H1 (cell line): ENCODE data around the gene DCPS. TPM values are rescaled to one million over a fixed set of nuclear protein-coding genes. Genes with fewer than 3 reads are reported as not detected.

Experiments used
- CTCF ChIA-PET: fragments of 300-600 bp; sonication (Branson Sonifier 250); formaldehyde crosslinking; loops from one replicate; lab custom pipeline; 2021; ENCODE audit not compliant: partially characterized antibody; lab: Charles Lee
- POLR2A ChIA-PET: fragments of 300-600 bp; sonication (Branson Sonifier 250); formaldehyde crosslinking; loops from one replicate; lab custom pipeline; 2021; ENCODE audit warnings: inconsistent platforms; ENCODE audit not compliant: partially characterized antibody; lab: Charles Lee
- DNase-seq, 2 experiments: peaks; one replicate each; pipeline versions ENCODE4 v3.0.0 to v3.0.0-alpha.2; 2010 to 2022; ENCODE audit warnings: low spot score in 2 of 2, low read depth in 1 of 2, mixed read lengths in 1 of 2
- FAIRE-seq: peaks from 2 replicates; lab custom pipeline; 2011; peaks lifted over from hg19 to GRCh38; lab: Jason Lieb, UNC
- H2AFZ ChIP-seq: 2 replicates; pipeline ENCODE4 v1.8.1; 2012; ENCODE audit warnings: low read length, inconsistent platforms
- H2AK5ac ChIP-seq: 2 replicates; pipeline ENCODE4 v1.6.1; 2013; ENCODE audit warnings: low read depth, low read length
- H2BK120ac ChIP-seq: replicated peaks from 2 replicates; pipeline ENCODE3; 2013; ENCODE audit warnings: low read depth, low read length, inconsistent platforms
- H2BK12ac ChIP-seq: 2 replicates; pipeline ENCODE4 v1.6.1; 2013; ENCODE audit warnings: low read depth, low read length
- H2BK15ac ChIP-seq: 2 replicates; pipeline ENCODE4 v1.6.1; 2013; ENCODE audit warnings: low read length
- H2BK20ac ChIP-seq: 2 replicates; pipeline ENCODE4 v1.6.1; 2013; ENCODE audit warnings: low read length
- H2BK5ac ChIP-seq: 2 replicates; pipeline ENCODE4 v1.6.1; 2013; ENCODE audit warnings: low read depth, low read length
- H3K14ac ChIP-seq: 2 replicates; pipeline ENCODE4 v1.6.1; 2013; ENCODE audit warnings: inconsistent platforms; ENCODE audit not compliant: insufficient read length
- H3K18ac ChIP-seq: 2 replicates; pipeline ENCODE4 v1.6.1; 2013; ENCODE audit warnings: low read length; ENCODE audit errors: extremely low read depth
- H3K23ac ChIP-seq: 2 replicates; pipeline ENCODE4 v1.6.1; 2013; ENCODE audit warnings: inconsistent platforms; ENCODE audit not compliant: insufficient read length
- H3K23me2 ChIP-seq: 2 replicates; pipeline ENCODE4 v1.6.1; 2013; ENCODE audit warnings: low read depth, low read length
- H3K27ac ChIP-seq: 2 replicates; pipeline ENCODE4 v1.6.1; 2011; ENCODE audit warnings: low read depth, low read length, inconsistent platforms
- H3K27me3 ChIP-seq, 4 experiments: replicated peaks in 1 of 4; 1 replicate in 1 of 4; 2 replicates in 3 of 4; pipeline versions ENCODE4 v1.6.1 to v1.8.1; 2011 to 2013; ENCODE audit warnings: low read length in 3 of 4, mild to moderate bottlenecking in 3 of 4, inconsistent platforms in 2 of 4, mixed read lengths in 2 of 4, moderate library complexity in 1 of 4; ENCODE audit not compliant: control insufficient read depth in 3 of 4, insufficient read depth in 3 of 4; ENCODE audit errors: extremely low read depth in 1 of 4
- H3K36me3 ChIP-seq, 4 experiments: 2 replicates each; pipeline versions ENCODE4 v1.6.1 to v1.8.1; 2011 to 2013; ENCODE audit warnings: mild to moderate bottlenecking in 4 of 4, low read length in 3 of 4, moderate library complexity in 2 of 4, control low read depth in 1 of 4, inconsistent platforms in 1 of 4; ENCODE audit not compliant: insufficient read depth in 4 of 4, control insufficient read depth in 2 of 4
- H3K4ac ChIP-seq: replicated peaks from 2 replicates; pipeline ENCODE3; 2013; ENCODE audit warnings: low read length, low read depth, mixed read lengths, inconsistent platforms; ENCODE audit not compliant: insufficient read length
- H3K4me1 ChIP-seq, 4 experiments: replicated peaks in 1 of 4; 1 replicate in 1 of 4; 2 replicates in 3 of 4; pipeline versions ENCODE4 v1.6.1 to v1.8.1; 2011 to 2013; ENCODE audit warnings: low read length in 3 of 4, inconsistent platforms in 2 of 4, mixed read lengths in 1 of 4; ENCODE audit not compliant: insufficient read depth in 4 of 4, control insufficient read depth in 3 of 4
- H3K4me2 ChIP-seq, 2 experiments: 2 replicates each; pipeline versions ENCODE4 v1.6.1 to v1.8.1; 2011 to 2013; ENCODE audit warnings: low read depth in 2 of 2, low read length in 2 of 2, control low read depth in 1 of 2, inconsistent platforms in 1 of 2, mild to moderate bottlenecking in 1 of 2; ENCODE audit not compliant: insufficient read depth in 1 of 2
- H3K4me3 ChIP-seq, 4 experiments: fragments of 200-600, 300-600 bp in 1 of 4; sonication (generic), shearing (Covaris generic), sonication (Bioruptor Twin) in 1 of 4; 2 replicates each; pipeline versions ENCODE4 v1.5.1 to v1.8.1; 2011 to 2016; ENCODE audit warnings: low read length in 4 of 4, low read depth in 3 of 4, control low read depth in 2 of 4, inconsistent platforms in 2 of 4, mild to moderate bottlenecking in 2 of 4, mixed read lengths in 1 of 4, moderate library complexity in 1 of 4; ENCODE audit not compliant: insufficient read depth in 2 of 4; ENCODE audit errors: extremely low read depth in 1 of 4
- H3K56ac ChIP-seq: replicated peaks from 2 replicates; pipeline ENCODE3; 2013; ENCODE audit warnings: low read depth, mild to moderate bottlenecking, mixed read lengths, low read length, inconsistent platforms; ENCODE audit not compliant: insufficient read length
- H3K79me1 ChIP-seq: 2 replicates; pipeline ENCODE4 v1.6.1; 2013; ENCODE audit warnings: low read depth, low read length, control low read depth
- H3K79me2 ChIP-seq, 2 experiments: 2 replicates each; pipeline versions ENCODE4 v1.6.1 to v1.8.1; 2012 to 2013; ENCODE audit warnings: low read length in 2 of 2, mild to moderate bottlenecking in 2 of 2, inconsistent platforms in 1 of 2; ENCODE audit not compliant: insufficient read depth in 2 of 2, control insufficient read depth in 1 of 2
- H3K9ac ChIP-seq, 4 experiments: replicated peaks in 1 of 4; 1 replicate in 1 of 4; 2 replicates in 3 of 4; pipeline versions ENCODE4 v1.6.1 to v1.8.1; 2011 to 2013; ENCODE audit warnings: low read depth in 3 of 4, low read length in 3 of 4, control low read depth in 2 of 4, mild to moderate bottlenecking in 2 of 4, moderate library complexity in 2 of 4, inconsistent platforms in 1 of 4; ENCODE audit errors: extremely low read depth in 1 of 4
- H3K9me3 ChIP-seq, 2 experiments: 2 replicates each; pipeline versions ENCODE4 v1.6.1 to v1.8.1; 2012 to 2013; ENCODE audit warnings: mild to moderate bottlenecking in 2 of 2, moderate library complexity in 2 of 2, control low read depth in 1 of 2, inconsistent platforms in 1 of 2, low read depth in 1 of 2, low read length in 1 of 2, mixed read lengths in 1 of 2; ENCODE audit not compliant: insufficient read depth in 2 of 2
- H4K20me1 ChIP-seq, 2 experiments: replicated peaks in 1 of 2; 2 replicates each; pipeline versions ENCODE3 to v1.8.1; 2011 to 2013; ENCODE audit warnings: inconsistent platforms in 2 of 2, low read length in 2 of 2, mild to moderate bottlenecking in 1 of 2; ENCODE audit not compliant: insufficient read depth in 2 of 2, control insufficient read depth in 1 of 2
- H4K5ac ChIP-seq: 2 replicates; pipeline ENCODE4 v1.6.1; 2013; ENCODE audit warnings: low read length, low read depth, mixed read lengths, inconsistent platforms; ENCODE audit not compliant: insufficient read length
- H4K8ac ChIP-seq: 2 replicates; pipeline ENCODE4 v1.8.0; 2013; ENCODE audit warnings: mild to moderate bottlenecking, moderate library complexity, low read length, inconsistent platforms; ENCODE audit not compliant: insufficient read depth; ENCODE audit errors: extremely low read depth
- H4K91ac ChIP-seq: replicated peaks from 2 replicates; pipeline ENCODE3; 2013; ENCODE audit warnings: low read length, mixed read lengths, inconsistent platforms; ENCODE audit not compliant: insufficient read length
- CEBPB ChIP-seq: IDR thresholded peaks from 2 replicates; pipeline ENCODE4 v1.6.1; 2012; ENCODE audit warnings: low read depth, low read length
- CREB1 ChIP-seq: IDR thresholded peaks from 2 replicates; pipeline ENCODE4 v1.6.1; 2012; ENCODE audit warnings: inconsistent platforms
- EGR1 ChIP-seq: IDR thresholded peaks from 2 replicates; pipeline ENCODE4 v1.6.1; 2011; ENCODE audit warnings: low read depth, low read length, borderline replicate concordance
- HDAC2 ChIP-seq, 2 experiments: fragments of 300-600 bp in 1 of 2; sonication (generic) in 1 of 2; IDR thresholded peaks; 2 replicates each; pipeline ENCODE4 v1.6.1; 2011 to 2012; ENCODE audit warnings: low read depth in 2 of 2, low read length in 2 of 2, mild to moderate bottlenecking in 2 of 2, moderate library complexity in 2 of 2, borderline replicate concordance in 1 of 2, inconsistent platforms in 1 of 2
- MAFK ChIP-seq: IDR thresholded peaks from 2 replicates; pipeline ENCODE4 v1.6.1; 2012; ENCODE audit warnings: low read depth, mild to moderate bottlenecking, improper control_type of control experiment, low read length
- POU5F1 ChIP-seq: IDR thresholded peaks from 2 replicates; pipeline ENCODE4 v1.6.1; 2011; ENCODE audit warnings: low read depth, mild to moderate bottlenecking, low read length, moderate library complexity
- RXRA ChIP-seq: IDR thresholded peaks from 2 replicates; pipeline ENCODE4 v1.6.1; 2011; ENCODE audit warnings: low read depth, mild to moderate bottlenecking, low read length, moderate library complexity; ENCODE audit not compliant: insufficient read depth
- SIN3A ChIP-seq, 2 experiments: IDR thresholded peaks in 1 of 2; conservative IDR thresholded peaks in 1 of 2; 2 replicates each; pipeline ENCODE4 v1.6.1; 2011 to 2012; ENCODE audit warnings: low read length in 2 of 2, improper control_type of control experiment in 1 of 2, low read depth in 1 of 2, mild to moderate bottlenecking in 1 of 2
- SIX5 ChIP-seq: IDR thresholded peaks from 2 replicates; pipeline ENCODE4 v1.6.1; 2011; ENCODE audit warnings: mild to moderate bottlenecking, low read depth, low read length
- SP1 ChIP-seq: IDR thresholded peaks from 2 replicates; pipeline ENCODE4 v1.6.1; 2011; ENCODE audit warnings: low read depth, low read length
- SUZ12 ChIP-seq: fragments of 200-600 bp; sonication (generic); IDR thresholded peaks from 2 replicates; pipeline ENCODE4 v1.6.1; 2012; ENCODE audit warnings: mild to moderate bottlenecking, inconsistent platforms, low read length, moderate library complexity, mixed read lengths
- WGBS, 2 experiments: shearing (Covaris generic) in 1 of 2; methylation state at CpG; one replicate each; pipeline versions ENCODE4 v1.1.6 to v1.1.7; 2013 to 2015; ENCODE audit warnings: low lambda C conversion rate in 2 of 2, mixed read lengths in 2 of 2, inconsistent platforms in 1 of 2, low coverage in 1 of 2, missing lambda C conversion rate in 1 of 2; ENCODE audit not compliant: insufficient replicate concordance in 2 of 2, insufficient coverage in 1 of 2, insufficient read length in 1 of 2; ENCODE audit errors: extremely low coverage in 1 of 2, missing lambda C conversion rate in 1 of 2; 5-methylcytosine and 5-hydroxymethylcytosine counted together
- polyA plus RNA-seq, 7 experiments: library from polyadenylated mRNA; depleted of rRNA in 3 of 7; stranded (reverse) in 5 of 7; unstranded in 2 of 7; fragments of >200 nt in 5 of 7; fragments of 200-250 nt in 2 of 7; gene quantifications; 1 replicate in 5 of 7; 2 replicates in 1 of 7; 4 replicates in 1 of 7; pipeline versions ENCODE4 v1.2.1 to v1.2.3, GENCODE V29; 2011 to 2013; ENCODE audit warnings: missing spikeins in 2 of 7, mixed read lengths in 2 of 7
- total RNA-seq: library from RNA; stranded (reverse); fragmentation: NEBNext Ultra II Directional; extraction: Animal tissue kit (Norgen Biotek cat#: 25700); gene quantifications from 2 replicates; pipeline ENCODE4 v1.2.1, GENCODE V29; 2021
- TF ChIP-seq, protein P1 (sequence below): IDR thresholded peaks from 2 replicates; pipeline ENCODE4 v1.6.1; 2012; ENCODE audit warnings: low read length, inconsistent platforms

Gene DCPS
- total and polyA plus RNA-seq, 2 of the 8 experiments (the other 6 are each of a cell fraction or from before 2014, with no cell fraction given) = 24.6 to 55.2 TPM

DNA sequence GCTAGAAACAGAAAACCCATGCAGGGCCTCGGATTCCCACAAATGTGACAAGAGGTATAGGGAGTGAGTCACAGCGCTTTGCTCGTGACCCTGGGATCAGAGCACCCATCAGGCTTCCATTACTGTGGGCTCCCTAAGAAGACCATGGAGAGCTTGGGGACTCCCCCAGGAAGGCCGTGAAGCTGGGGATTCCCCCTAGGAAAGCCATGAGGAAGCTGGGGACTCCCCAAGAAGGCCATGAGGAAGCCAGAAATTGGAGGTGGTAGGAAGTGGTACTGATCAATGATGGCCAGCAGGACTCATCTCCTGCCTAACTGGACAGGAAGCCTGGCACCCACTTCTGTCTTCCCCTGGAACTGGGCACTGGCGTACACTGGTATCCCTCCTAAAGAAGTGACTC lies 10.1 kb upstream of the DCPS start:
- Histone ChIP-seq H3K27me3 (no peaks in the 10 kb centered on the region), H3K14ac (no peak overlapping the region)
- POLR2A ChIA-PET = interaction anchor here (1.0 to 2.7 kb wide), 5 partner anchors 10 to 25 kb away, joined by 3 to 24 read pairs (median 5); partner anchors contain the start of genes DCPS, FOXRED1 and SRPRA
- no peak for TF ChIP-seq EGR1
- TF ChIP-seq RXRA = no peak
- TF ChIP-seq, protein P1, sequence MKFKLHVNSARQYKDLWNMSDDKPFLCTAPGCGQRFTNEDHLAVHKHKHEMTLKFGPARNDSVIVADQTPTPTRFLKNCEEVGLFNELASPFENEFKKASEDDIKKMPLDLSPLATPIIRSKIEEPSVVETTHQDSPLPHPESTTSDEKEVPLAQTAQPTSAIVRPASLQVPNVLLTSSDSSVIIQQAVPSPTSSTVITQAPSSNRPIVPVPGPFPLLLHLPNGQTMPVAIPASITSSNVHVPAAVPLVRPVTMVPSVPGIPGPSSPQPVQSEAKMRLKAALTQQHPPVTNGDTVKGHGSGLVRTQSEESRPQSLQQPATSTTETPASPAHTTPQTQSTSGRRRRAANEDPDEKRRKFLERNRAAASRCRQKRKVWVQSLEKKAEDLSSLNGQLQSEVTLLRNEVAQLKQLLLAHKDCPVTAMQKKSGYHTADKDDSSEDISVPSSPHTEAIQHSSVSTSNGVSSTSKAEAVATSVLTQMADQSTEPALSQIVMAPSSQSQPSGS = no peak
- no peak for TF ChIP-seq SIX5
- TF ChIP-seq SP1 = no peak
- no peak for TF ChIP-seq CREB1
- TF ChIP-seq POU5F1 = no peak
- no peak for TF ChIP-seq CEBPB
- no peak for TF ChIP-seq SUZ12
- TF ChIP-seq MAFK = no peak
- TF ChIP-seq SIN3A (conservative IDR thresholded peaks at IDR 0.05 in 1 of 2, IDR thresholded peaks at IDR 0.05 in 1 of 2; ENCODE audit: low read depth in 1 of 2, low read length in 2 of 2) = no peak
- no peak for TF ChIP-seq HDAC2 (IDR thresholded peaks at IDR 0.05; ENCODE audit: borderline replicate concordance in 1 of 2, low read depth in 2 of 2, low read length in 2 of 2)

More for the DNA sequence above, 10.1 kb upstream of the DCPS start:
- H2AK5ac ChIP-seq = no peak overlapping the region
- no peak overlapping the region for H3K18ac ChIP-seq
- H4K91ac ChIP-seq = no peak overlapping the region
- H4K5ac ChIP-seq = no peak overlapping the region
- H2BK15ac ChIP-seq = no peak overlapping the region
- peaks cover 2 to 8% (median 7%) of the 10 kb centered on the region in 4 experiments; a peak in 6 of 8 replicates for H3K36me3 ChIP-seq
- no peaks in the 10 kb centered on the region for H3K4me1 ChIP-seq
- H3K9ac ChIP-seq = no peak overlapping the region
- no peak for FAIRE-seq
- H3K4ac ChIP-seq = no peak overlapping the region
- H2BK120ac ChIP-seq = no peak overlapping the region
- no peaks in the 10 kb centered on the region for H3K9me3 ChIP-seq
- no peak for DNase-seq
- no peaks in the 10 kb centered on the region for H3K23me2 ChIP-seq
- WGBS, 2 experiments = 97% methylated on average over 5 of the region's 5 CpGs; no CpG with 5 or more reads in 1 of the 2 experiments
- no peak overlapping the region for H2BK12ac ChIP-seq
- CTCF ChIA-PET = interaction anchor here (0.9 to 1.8 kb wide), 3 partner anchors 11 to 113 kb away, joined by 3 to 9 read pairs (median 3); partner anchors contain the start of genes DCPS and TIRAP
- no peak overlapping the region for H3K56ac ChIP-seq
- H4K20me1 ChIP-seq = peaks cover 0 to 9% of the 10 kb centered on the region in 2 experiments
- H2BK5ac ChIP-seq = no peak overlapping the region
- H3K4me3 ChIP-seq = no peak overlapping the region
- no peaks in the 10 kb centered on the region for H3K79me1 ChIP-seq
- no peak overlapping the region for H3K4me2 ChIP-seq
- H2BK20ac ChIP-seq = no peak overlapping the region
- H2AFZ ChIP-seq = no peak overlapping the region
- H3K27ac ChIP-seq = no peak overlapping the region
- H3K79me2 ChIP-seq = no peaks in the 10 kb centered on the region
- H4K8ac ChIP-seq = no peak overlapping the region
- no peak overlapping the region for H3K23ac ChIP-seq
